Keratinocyte (primary cell): ENCODE measurements around the gene POMC. TPM values are rescaled to one million over a fixed set of nuclear protein-coding genes. Genes with fewer than 3 reads are reported as not detected.
"Not testable (repeated sequence)": the region's sequence is repeated elsewhere in the genome, so short reads cannot be mapped to it uniquely, and the experiment has no call there.

Source experiments
- DNase-seq: peaks from one replicate; pipeline ENCODE4 v3.0.0-alpha.2; 2011; ENCODE audit warnings: low read depth, missing footprints, low spot score
- FAIRE-seq: peaks from 2 replicates; lab custom pipeline; 2011; peaks lifted over from hg19 to GRCh38; lab: Jason Lieb, UNC
- H2AFZ ChIP-seq: 2 replicates; pipeline ENCODE4 v1.6.0; 2012; ENCODE audit warnings: low read length, control low read depth, inconsistent platforms; ENCODE audit not compliant: control insufficient read depth
- H3K27ac ChIP-seq: 2 replicates; pipeline ENCODE4 v1.5.1; 2011; ENCODE audit warnings: low read length; ENCODE audit not compliant: control insufficient read depth, insufficient read depth
- H3K27me3 ChIP-seq: 3 replicates; pipeline ENCODE4 v1.6.0; 2011; ENCODE audit warnings: low read length; ENCODE audit not compliant: control insufficient read depth, insufficient read depth; ENCODE audit errors: extremely low read depth
- H3K36me3 ChIP-seq, 2 experiments: 2 replicates in 1 of 2; 3 replicates in 1 of 2; pipeline ENCODE4 v1.5.1; 2011; ENCODE audit warnings: low read length in 2 of 2, mild to moderate bottlenecking in 1 of 2; ENCODE audit not compliant: control insufficient read depth in 2 of 2, insufficient read depth in 2 of 2; ENCODE audit errors: extremely low read depth in 1 of 2
- H3K4me1 ChIP-seq: 3 replicates; pipeline ENCODE4 v1.5.1; 2011; ENCODE audit warnings: low read length; ENCODE audit not compliant: control insufficient read depth, insufficient read depth; ENCODE audit errors: extremely low read depth
- H3K4me2 ChIP-seq: 3 replicates; pipeline ENCODE4 v1.6.0; 2011; ENCODE audit warnings: low read depth, low read length; ENCODE audit not compliant: control insufficient read depth, insufficient read depth; ENCODE audit errors: extremely low read depth
- H3K4me3 ChIP-seq, 3 experiments: fragments of 200-600 bp in 1 of 3; sonication (generic) in 1 of 3; 2 replicates in 2 of 3; 3 replicates in 1 of 3; pipeline ENCODE4 v1.5.1; 2011 to 2016; ENCODE audit warnings: low read length in 3 of 3, mild to moderate bottlenecking in 3 of 3, control low read depth in 2 of 3, inconsistent platforms in 1 of 3, low read depth in 1 of 3, mixed read lengths in 1 of 3, mixed run types in 1 of 3, moderate library complexity in 1 of 3; ENCODE audit not compliant: control insufficient read depth in 2 of 3, insufficient read depth in 2 of 3; ENCODE audit errors: extremely low read depth in 1 of 3
- H3K79me2 ChIP-seq: 2 replicates; pipeline ENCODE4 v1.6.0; 2012; ENCODE audit warnings: low read length; ENCODE audit not compliant: control insufficient read depth, insufficient read depth
- H3K9ac ChIP-seq: 3 replicates; pipeline ENCODE4 v1.6.0; 2011; ENCODE audit warnings: low read length; ENCODE audit not compliant: control insufficient read depth, insufficient read depth; ENCODE audit errors: extremely low read depth
- H3K9me1 ChIP-seq: 3 replicates; pipeline ENCODE4 v1.6.0; 2011; ENCODE audit warnings: low read length; ENCODE audit not compliant: control insufficient read depth, insufficient read depth; ENCODE audit errors: extremely low read depth
- H3K9me3 ChIP-seq: 2 replicates; pipeline ENCODE4 v1.5.1; 2012; ENCODE audit warnings: low read depth, low read length; ENCODE audit not compliant: control insufficient read depth
- H4K20me1 ChIP-seq: 3 replicates; pipeline ENCODE4 v1.6.0; 2011; ENCODE audit warnings: low read length; ENCODE audit not compliant: control insufficient read depth, insufficient read depth; ENCODE audit errors: extremely low read depth
- EZH2 ChIP-seq: IDR thresholded peaks from one replicate; pipeline ENCODE4 v1.6.1; 2012; ENCODE audit warnings: inconsistent platforms, mild to moderate bottlenecking, low read length, moderate library complexity
- dilution Hi-C: fragments of 300-500 bp; cut with MboI; formaldehyde crosslinking; loops from one replicate; pipeline ENCODE4 v1.7.0; 2020; ENCODE audit warnings: low sequenced_read_pairs; ENCODE audit not compliant: extremely low pct_ligation_motif_present
- polyA plus RNA-seq, 5 experiments: library from polyadenylated mRNA; depleted of rRNA in 3 of 5; stranded (reverse) in 3 of 5; stranded (forward) in 1 of 5; unstranded in 1 of 5; fragments of >200 nt; gene quantifications; 1 replicate in 1 of 5; 2 replicates in 3 of 5; 3 replicates in 1 of 5; pipeline versions ENCODE4 v1.2.1 to v1.2.3, GENCODE V29; 2011 to 2012; ENCODE audit warnings: missing spikeins in 2 of 5, low read depth in 1 of 5, low replicate concordance in 1 of 5
- TF ChIP-seq, protein P1 (sequence below), 3 experiments: IDR thresholded peaks in 1 of 3; conservative IDR thresholded peaks in 1 of 3; optimal IDR thresholded peaks in 1 of 3; 2 replicates in 2 of 3; 3 replicates in 1 of 3; pipeline versions ENCODE3 to v1.5.1; 2011; ENCODE audit warnings: low read length in 3 of 3, mild to moderate bottlenecking in 3 of 3, moderate library complexity in 2 of 3, control low read depth in 1 of 3, inconsistent platforms in 1 of 3; ENCODE audit not compliant: insufficient read depth in 2 of 3; ENCODE audit errors: extremely low read depth in 1 of 3

The POMC gene
- polyA plus RNA-seq, 1 donor (not counting 4 experiments of a cell fraction or from before 2014, with no cell fraction given) = not detected

DNA sequence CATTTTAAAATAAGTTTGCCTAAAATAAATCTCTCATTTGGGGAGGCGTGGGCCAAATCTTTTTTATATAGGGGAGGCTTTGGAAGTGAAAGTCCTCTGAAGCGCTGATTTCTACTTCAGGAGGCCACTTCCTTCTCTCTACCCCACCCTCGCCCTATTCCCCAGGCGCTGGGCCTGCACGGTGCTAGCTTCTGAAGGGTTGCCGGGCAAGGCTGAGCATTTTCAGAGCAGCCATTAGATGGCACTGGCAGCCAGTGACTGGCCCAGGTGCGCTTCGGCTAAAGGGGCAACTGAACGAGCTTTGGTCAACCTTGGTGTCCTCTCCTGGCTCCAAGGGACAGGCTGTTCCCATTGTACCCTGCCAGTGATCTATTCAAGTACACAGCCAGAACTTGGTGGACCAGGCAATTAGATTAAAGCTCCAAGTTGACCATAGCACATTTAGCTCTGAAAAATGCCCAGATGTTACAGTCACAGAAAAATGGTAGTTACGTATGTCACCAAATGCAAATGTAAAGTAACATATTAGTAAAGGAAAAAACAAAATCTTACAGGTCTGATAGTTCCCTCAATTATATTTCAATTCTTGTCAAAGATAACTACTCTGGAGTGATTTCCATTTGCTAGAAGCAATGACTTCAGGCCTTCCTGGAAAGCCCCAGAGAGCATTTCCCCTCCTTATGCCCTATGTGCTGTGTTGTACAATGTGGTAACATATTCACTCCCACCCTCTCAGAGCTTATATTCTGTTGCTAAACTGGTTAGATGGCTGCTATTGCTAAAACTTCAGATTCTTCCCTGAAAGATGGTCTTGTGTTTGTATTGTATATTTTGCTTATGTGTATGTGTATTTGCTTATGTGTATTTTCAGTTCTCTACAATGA is 2.1 kb downstream of the POMC start:
- Histone ChIP-seq H4K20me1 (no peaks in the 10 kb centered on the region), H3K9ac (no peak overlapping the region), H3K36me3 (no peaks in the 10 kb centered on the region), H3K4me1 (peaks cover 4% of the 10 kb centered on the region), H3K9me1 (no peaks in the 10 kb centered on the region), H2AFZ (no peak overlapping the region), H3K27ac (no peak overlapping the region), H3K27me3 (peaks cover 38% of the 10 kb centered on the region), H3K79me2 (no peaks in the 10 kb centered on the region), H3K4me2 (peak overlapping the region; percentile 45), H3K9me3 (no peaks in the 10 kb centered on the region), H3K4me3 (peak overlapping the region in 1 of 3 experiments; percentile 43)
- DNase-seq = no peak
- no peak for TF ChIP-seq EZH2
- TF ChIP-seq, protein P1, sequence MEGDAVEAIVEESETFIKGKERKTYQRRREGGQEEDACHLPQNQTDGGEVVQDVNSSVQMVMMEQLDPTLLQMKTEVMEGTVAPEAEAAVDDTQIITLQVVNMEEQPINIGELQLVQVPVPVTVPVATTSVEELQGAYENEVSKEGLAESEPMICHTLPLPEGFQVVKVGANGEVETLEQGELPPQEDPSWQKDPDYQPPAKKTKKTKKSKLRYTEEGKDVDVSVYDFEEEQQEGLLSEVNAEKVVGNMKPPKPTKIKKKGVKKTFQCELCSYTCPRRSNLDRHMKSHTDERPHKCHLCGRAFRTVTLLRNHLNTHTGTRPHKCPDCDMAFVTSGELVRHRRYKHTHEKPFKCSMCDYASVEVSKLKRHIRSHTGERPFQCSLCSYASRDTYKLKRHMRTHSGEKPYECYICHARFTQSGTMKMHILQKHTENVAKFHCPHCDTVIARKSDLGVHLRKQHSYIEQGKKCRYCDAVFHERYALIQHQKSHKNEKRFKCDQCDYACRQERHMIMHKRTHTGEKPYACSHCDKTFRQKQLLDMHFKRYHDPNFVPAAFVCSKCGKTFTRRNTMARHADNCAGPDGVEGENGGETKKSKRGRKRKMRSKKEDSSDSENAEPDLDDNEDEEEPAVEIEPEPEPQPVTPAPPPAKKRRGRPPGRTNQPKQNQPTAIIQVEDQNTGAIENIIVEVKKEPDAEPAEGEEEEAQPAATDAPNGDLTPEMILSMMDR (optimal IDR thresholded peaks at IDR 0.05 in 1 of 3, IDR thresholded peaks at IDR 0.05 in 1 of 3, conservative IDR thresholded peaks at IDR 0.05 in 1 of 3; ENCODE audit: extremely low read depth in 1 of 3, insufficient read depth in 2 of 3, low read length in 3 of 3) = peak; percentile 57 to 86 (median 74)
- dilution Hi-C loops = no loop called here
- FAIRE-seq = no peak

DNA sequence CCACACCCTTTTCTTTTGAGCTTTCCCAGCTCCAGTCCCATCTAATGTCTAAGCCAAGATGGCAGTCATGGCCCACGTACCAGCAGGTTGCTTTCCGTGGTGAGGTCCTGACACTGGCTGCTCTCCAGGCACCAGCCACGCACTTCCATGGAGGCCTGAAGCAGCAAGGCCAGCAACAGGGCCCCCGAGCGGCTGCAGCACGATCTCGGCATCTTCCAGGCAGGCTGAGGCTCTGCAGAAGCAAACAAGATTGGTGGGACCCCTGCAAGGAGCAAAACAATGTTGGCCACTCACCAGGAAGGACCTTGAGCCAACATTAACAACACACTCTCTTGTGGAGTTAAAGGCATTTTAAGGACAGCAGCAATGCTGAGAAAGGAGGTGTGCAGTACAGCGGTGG is 3.8 kb downstream of the POMC start:
- Histone ChIP-seq H3K4me1 (peaks cover 4% of the 10 kb centered on the region), H4K20me1 (no peaks in the 10 kb centered on the region), H3K4me2 (no peak overlapping the region), H3K27ac (no peak overlapping the region), H2AFZ (no peak overlapping the region), H3K9ac (no peak overlapping the region), H3K27me3 (peaks cover 30% of the 10 kb centered on the region), H3K36me3 (no peaks in the 10 kb centered on the region), H3K9me3 (no peaks in the 10 kb centered on the region), H3K4me3 (no peak overlapping the region), H3K9me1 (no peaks in the 10 kb centered on the region), H3K79me2 (no peaks in the 10 kb centered on the region)
- dilution Hi-C loops = no loop called here
- no peak for DNase-seq
- FAIRE-seq = no peak
- TF ChIP-seq, protein P1 (optimal IDR thresholded peaks at IDR 0.05 in 1 of 3, IDR thresholded peaks at IDR 0.05 in 1 of 3, conservative IDR thresholded peaks at IDR 0.05 in 1 of 3; ENCODE audit: extremely low read depth in 1 of 3, insufficient read depth in 2 of 3, low read length in 3 of 3) = no peak
- no peak for TF ChIP-seq EZH2

DNA sequence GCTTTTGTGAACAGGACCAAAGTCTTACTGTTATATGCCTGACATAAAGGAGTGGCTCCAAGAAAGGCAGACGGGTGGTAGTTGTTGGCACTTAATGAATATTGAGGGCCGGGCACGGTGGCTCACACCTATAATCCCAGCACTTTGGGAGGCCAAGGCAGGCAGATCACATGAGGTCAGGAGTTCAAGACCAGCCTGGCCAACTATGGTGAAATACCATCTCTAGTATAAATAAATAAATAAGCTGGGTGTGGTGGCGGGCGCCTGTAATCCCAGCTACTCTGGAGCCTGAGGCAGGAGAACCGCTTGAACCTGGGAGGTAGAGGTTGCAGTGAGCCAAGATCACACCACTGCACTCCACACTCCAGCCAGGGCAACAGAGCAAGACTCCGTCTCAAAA is 6.3 kb downstream of the POMC start:
- not testable (repeated sequence) for H2AFZ ChIP-seq

More for the DNA sequence above, 6.3 kb downstream of the POMC start:
- H3K27me3 ChIP-seq, H3K27ac ChIP-seq, dilution Hi-C loops, H3K4me3 ChIP-seq, H3K36me3 ChIP-seq, H3K9me1 ChIP-seq, H3K4me1 ChIP-seq, H3K9me3 ChIP-seq, FAIRE-seq, H4K20me1 ChIP-seq, H3K9ac ChIP-seq, DNase-seq, H3K79me2 ChIP-seq, H3K4me2 ChIP-seq: not testable (repeated sequence)
